K562 (cell line): ENCODE results near the gene MAST4. TPM values are rescaled to one million over a fixed set of nuclear protein-coding genes. Genes with fewer than 3 reads are reported as not detected.
A peak's percentile ranks its signal among the peaks of the same experiment; 100 is the strongest.

ENCODE experiments used
- ATAC-seq: fragments of 200-7000 bp; cut with Tn5 transposase; 3 replicates; pipeline ENCODE4 v1.9.1; 2020; ENCODE audit warnings: moderate library complexity
- BruUV-seq: library from RNA; stranded (reverse); fragments of 400-500 nt; replicated peaks from 2 replicates; lab custom pipeline; 2021; lab: Mats Ljungman, UMichigan
- CTCF ChIA-PET: fragments of 300-600 bp; formaldehyde crosslinking; extraction: SDS; loops from one replicate; lab custom pipeline; 2021; ENCODE audit warnings: low intra/inter-chr PET ratio; lab: Yijun Ruan, JAX
- POLR2A ChIA-PET: fragments of 300-600, 350-650 bp; sonication (Branson Sonifier 250); formaldehyde crosslinking; extraction: SDS; loops from one replicate; lab custom pipeline; 2021; ENCODE audit warnings: antibody characterized with exemption, inconsistent platforms; lab: Yijun Ruan, JAX
- DNase-seq, 4 experiments: peaks; one replicate each; pipeline versions ENCODE4 v3.0.0 to v3.0.0-alpha.2; 2011 to 2018; ENCODE audit warnings: low spot score in 3 of 4, mixed read lengths in 3 of 4; ENCODE audit errors: extremely low read depth in 1 of 4
- FAIRE-seq: peaks from 2 replicates; lab custom pipeline; 2011; peaks lifted over from hg19 to GRCh38; lab: Jason Lieb, UNC
- H2AFZ ChIP-seq: 2 replicates; pipeline ENCODE4 v1.6.0; 2011; ENCODE audit warnings: low read depth, low read length, control low read depth, inconsistent platforms
- H3K27ac ChIP-seq: fragments of 200-600 bp; 3 replicates; pipeline ENCODE4 v1.8.0; 2011; ENCODE audit warnings: low read depth, mild to moderate bottlenecking, control low read depth, inconsistent platforms, low read length, moderate library complexity, mixed read lengths; ENCODE audit errors: extremely low read depth
- H3K27me3 ChIP-seq, 2 experiments: fragments of 300-600 bp in 1 of 2; 2 replicates in 1 of 2; 3 replicates in 1 of 2; pipeline versions ENCODE4 v1.6.0 to v1.8.0; 2011; ENCODE audit warnings: inconsistent platforms in 2 of 2, low read length in 2 of 2, mild to moderate bottlenecking in 1 of 2, mixed read lengths in 1 of 2, moderate library complexity in 1 of 2; ENCODE audit not compliant: control insufficient read depth in 2 of 2, insufficient read depth in 2 of 2
- H3K36me3 ChIP-seq: fragments of 300-600 bp; 3 replicates; pipeline ENCODE4 v1.8.0; 2011; ENCODE audit warnings: mild to moderate bottlenecking, low read length, inconsistent platforms; ENCODE audit not compliant: control insufficient read depth, insufficient read depth
- H3K4me1 ChIP-seq, 2 experiments: fragments of 200-600 bp in 1 of 2; replicated peaks in 1 of 2; 2 replicates in 1 of 2; 3 replicates in 1 of 2; pipeline versions ENCODE4 v1.5.1 to v1.8.0; 2011; ENCODE audit warnings: inconsistent platforms in 2 of 2, low read length in 2 of 2, mild to moderate bottlenecking in 1 of 2, mixed read lengths in 1 of 2, moderate library complexity in 1 of 2; ENCODE audit not compliant: control insufficient read depth in 2 of 2, insufficient read depth in 2 of 2
- H3K4me2 ChIP-seq: 2 replicates; pipeline ENCODE4 v1.6.1; 2011; ENCODE audit warnings: low read length, control low read depth, inconsistent platforms, mixed read lengths; ENCODE audit not compliant: insufficient read depth
- H3K4me3 ChIP-seq: fragments of 200-600 bp; sonication (generic), shearing (Covaris generic); 2 replicates; pipeline ENCODE4 v1.5.1; 2016; ENCODE audit warnings: control low read depth, inconsistent platforms
- H3K79me2 ChIP-seq: fragments of 200-600 bp; 3 replicates; pipeline ENCODE4 v1.8.0; 2011; ENCODE audit warnings: low read length, inconsistent platforms; ENCODE audit not compliant: control insufficient read depth, insufficient read depth
- H3K9ac ChIP-seq, 2 experiments: 2 replicates each; pipeline versions ENCODE4 v1.6.0 to v1.6.1; 2011; ENCODE audit warnings: low read depth in 2 of 2, low read length in 2 of 2, control low read depth in 1 of 2, inconsistent platforms in 1 of 2, mild to moderate bottlenecking in 1 of 2, mixed read lengths in 1 of 2; ENCODE audit not compliant: insufficient read depth in 1 of 2
- H3K9me1 ChIP-seq: one replicate; pipeline ENCODE4 v1.6.0; 2011; ENCODE audit warnings: inconsistent platforms, mild to moderate bottlenecking, low read length, moderate library complexity; ENCODE audit not compliant: control insufficient read depth, insufficient read depth
- H3K9me3 ChIP-seq: replicated peaks from 2 replicates; pipeline ENCODE4 v1.5.1; 2011; ENCODE audit warnings: low read depth, low read length, inconsistent platforms; ENCODE audit not compliant: control insufficient read depth, insufficient read depth
- H4K20me1 ChIP-seq: replicated peaks from 2 replicates; pipeline ENCODE4 v1.6.1; 2011; ENCODE audit warnings: low read length, inconsistent platforms, mixed read lengths; ENCODE audit not compliant: control insufficient read depth, insufficient read depth
- EP300 ChIP-seq: IDR thresholded peaks from 2 replicates; pipeline ENCODE4 v1.6.1; 2012; ENCODE audit warnings: low read length, improper control_type of control experiment
- FOXJ2 ChIP-seq: fragments of 200-800 bp; sonication (Bioruptor generic); IDR thresholded peaks from 2 replicates; pipeline ENCODE4 v1.6.1; 2016; ENCODE audit warnings: missing genetic modification characterization, missing compliant biosample characterization
- GTF3C2 ChIP-seq: IDR thresholded peaks from 3 replicates; pipeline ENCODE4 v1.6.1; 2011; ENCODE audit warnings: borderline replicate concordance, mild to moderate bottlenecking, moderate library complexity; ENCODE audit not compliant: insufficient read length; ENCODE audit errors: extremely low read depth
- POLR3A ChIP-seq: IDR thresholded peaks from 2 replicates; pipeline ENCODE4 v1.6.1; 2011; ENCODE audit warnings: borderline replicate concordance, mild to moderate bottlenecking, moderate library complexity; ENCODE audit not compliant: insufficient read length, insufficient read depth; ENCODE audit errors: extremely low read depth
- REST ChIP-seq, 2 experiments: fragments of 450-650 bp; formaldehyde crosslinking in 1 of 2; IDR thresholded peaks; 2 replicates each; pipeline versions ENCODE4 v1.4.0 to v1.6.1; 2014 to 2020; ENCODE audit warnings: mild to moderate bottlenecking in 2 of 2, borderline replicate concordance in 1 of 2, low read depth in 1 of 2
- SREBF2 ChIP-seq: sonication (generic); formaldehyde crosslinking; IDR thresholded peaks from 2 replicates; pipeline ENCODE4 v1.4.0; 2020; ENCODE audit warnings: mild to moderate bottlenecking, missing genetic modification reagents
- XRCC4 ChIP-seq: IDR thresholded peaks from one replicate; pipeline ENCODE4 v1.6.1; 2011; ENCODE audit not compliant: insufficient read depth, insufficient read length; ENCODE audit errors: extremely low read depth
- WGBS: fragments of 100-300 bp; shearing (Covaris generic); methylation state at CpG from one replicate; pipeline ENCODE4 v1.1.6; 2016; ENCODE audit warnings: low coverage, mixed read lengths; ENCODE audit not compliant: insufficient coverage; ENCODE audit errors: missing lambda C conversion rate; 5-methylcytosine and 5-hydroxymethylcytosine counted together
- in situ Hi-C: fragments of 300-500 bp; cut with MboI; formaldehyde crosslinking; loops from 4 replicates; pipeline ENCODE4 v1.15.0; 2018; ENCODE audit warnings: inconsistent platforms, mixed read lengths
- intact Hi-C: fragments of 100-400 bp; cut with micrococcal nuclease; formaldehyde crosslinking; loops from 2 replicates; pipeline ENCODE4 v1.14.2; 2022
- polyA plus RNA-seq, 8 experiments: library from polyadenylated mRNA; depleted of rRNA in 4 of 8; stranded (reverse) in 5 of 8; unstranded in 3 of 8; fragments of >200 nt; fragmentation: Nextera tagmentation in 2 of 8; fragmentation: Illumina TruSeq in 1 of 8; extraction: Ambion mirVana in 2 of 8; extraction: Trizol in 1 of 8; gene quantifications; 2 replicates each; pipeline versions ENCODE4 v1.2.1 to v1.2.3, GENCODE V29; 2011 to 2014; ENCODE audit warnings: inconsistent platforms in 1 of 8, missing spikeins in 1 of 8
- total RNA-seq, 7 experiments: library from RNA; depleted of rRNA in 6 of 7; stranded (reverse); fragments of >200 nt in 6 of 7; fragmentation: Illumina TruSeq in 2 of 7; extraction: Trizol in 2 of 7; gene quantifications; 2 replicates each; pipeline versions ENCODE4 v1.2.1 to v1.2.3, GENCODE V29; 2011 to 2021; ENCODE audit warnings: low replicate concordance in 1 of 7

The MAST4 gene
- total and polyA plus RNA-seq, 9 of the 15 experiments (the other 6 are each of a cell fraction or from before 2014, with no cell fraction given): 0.88 to 10.1 (median 5.2) TPM

GRCh38 chr5:66987949-66988838 lies 392.0 kb downstream of the MAST4 start:
- intact Hi-C loops (loop anchor here (1.0 to 5.0 kb wide), 2 partner anchors 161 to 219 kb away; no protein-coding TSS in a partner anchor), in situ Hi-C loops (no loop called here)
- no peaks in the 10 kb centered on the region for H3K9me3 ChIP-seq
- ATAC-seq: peak; percentile 82
- H3K27ac ChIP-seq: no peak overlapping the region
- ChIA-PET CTCF (interaction anchor here (0.6 to 1.5 kb wide), 3 partner anchors 26 to 221 kb away, joined by 3 to 5 read pairs (median 4); no protein-coding TSS in a partner anchor), POLR2A (interaction anchor here (1.1 kb wide), 1 partner anchor 27 kb away, joined by 3 read pairs; no protein-coding TSS in a partner anchor)
- H3K9ac ChIP-seq: no peak overlapping the region
- H2AFZ ChIP-seq: no peak overlapping the region
- H3K9me1 ChIP-seq: no peaks in the 10 kb centered on the region
- BruUV-seq: no TSS peak
- peaks cover 0 to 9% of the 10 kb centered on the region in 2 experiments; a peak in 2 of 5 replicates for H3K27me3 ChIP-seq
- H3K4me1 ChIP-seq: no peaks in the 10 kb centered on the region
- no peaks in the 10 kb centered on the region for H4K20me1 ChIP-seq
- H3K79me2 ChIP-seq: no peaks in the 10 kb centered on the region
- peak; percentile 85 for FAIRE-seq
- WGBS: 30% methylated on average over 3 of the region's 3 CpGs
- H3K4me2 ChIP-seq: no peak overlapping the region
- no peak overlapping the region for H3K4me3 ChIP-seq
- peak; percentile 30 to 55 (median 42) for DNase-seq
- no peaks in the 10 kb centered on the region for H3K36me3 ChIP-seq
- TF ChIP-seq SREBF2 (no peak), REST (IDR thresholded peaks at IDR 0.05; ENCODE audit: borderline replicate concordance) (peak; percentile 53; the same call in 1 of the 2 replicates), REST (CRISPR knock-in tag; IDR thresholded peaks at IDR 0.05; ENCODE audit: low read depth) (no peak), EP300 (no peak), FOXJ2 (tag) (0 out of 2 replicates have a peak, but pooled peaks have one; percentile 21), XRCC4 (no peak), POLR3A (no peak), GTF3C2 (no peak)
